K562 (cell line): ENCODE results near the gene JPH4. TPM values are rescaled to one million over a fixed set of nuclear protein-coding genes. Genes with fewer than 3 reads are reported as not detected.

Experiments used
- ATAC-seq: fragments of 200-7000 bp; cut with Tn5 transposase; 3 replicates; pipeline ENCODE4 v1.9.1; 2020; ENCODE audit warnings: moderate library complexity
- BruUV-seq: library from RNA; stranded (reverse); fragments of 400-500 nt; replicated peaks from 2 replicates; lab custom pipeline; 2021; lab: Mats Ljungman, UMichigan
- CTCF ChIA-PET: fragments of 300-600 bp; formaldehyde crosslinking; extraction: SDS; loops from one replicate; lab custom pipeline; 2021; ENCODE audit warnings: low intra/inter-chr PET ratio; lab: Yijun Ruan, JAX
- POLR2A ChIA-PET: fragments of 300-600, 350-650 bp; sonication (Branson Sonifier 250); formaldehyde crosslinking; extraction: SDS; loops from one replicate; lab custom pipeline; 2021; ENCODE audit warnings: antibody characterized with exemption, inconsistent platforms; lab: Yijun Ruan, JAX
- DNase-seq, 4 experiments: peaks; one replicate each; pipeline versions ENCODE4 v3.0.0 to v3.0.0-alpha.2; 2011 to 2018; ENCODE audit warnings: low spot score in 3 of 4, mixed read lengths in 3 of 4; ENCODE audit errors: extremely low read depth in 1 of 4
- FAIRE-seq: peaks from 2 replicates; lab custom pipeline; 2011; peaks lifted over from hg19 to GRCh38; lab: Jason Lieb, UNC
- H2AFZ ChIP-seq: 2 replicates; pipeline ENCODE4 v1.6.0; 2011; ENCODE audit warnings: low read depth, low read length, control low read depth, inconsistent platforms
- H3K27ac ChIP-seq: fragments of 200-600 bp; 3 replicates; pipeline ENCODE4 v1.8.0; 2011; ENCODE audit warnings: low read depth, mild to moderate bottlenecking, control low read depth, inconsistent platforms, low read length, moderate library complexity, mixed read lengths; ENCODE audit errors: extremely low read depth
- H3K27me3 ChIP-seq, 2 experiments: fragments of 300-600 bp in 1 of 2; 2 replicates in 1 of 2; 3 replicates in 1 of 2; pipeline versions ENCODE4 v1.6.0 to v1.8.0; 2011; ENCODE audit warnings: inconsistent platforms in 2 of 2, low read length in 2 of 2, mild to moderate bottlenecking in 1 of 2, mixed read lengths in 1 of 2, moderate library complexity in 1 of 2; ENCODE audit not compliant: control insufficient read depth in 2 of 2, insufficient read depth in 2 of 2
- H3K36me3 ChIP-seq: fragments of 300-600 bp; 3 replicates; pipeline ENCODE4 v1.8.0; 2011; ENCODE audit warnings: mild to moderate bottlenecking, low read length, inconsistent platforms; ENCODE audit not compliant: control insufficient read depth, insufficient read depth
- H3K4me1 ChIP-seq, 2 experiments: fragments of 200-600 bp in 1 of 2; replicated peaks in 1 of 2; 2 replicates in 1 of 2; 3 replicates in 1 of 2; pipeline versions ENCODE4 v1.5.1 to v1.8.0; 2011; ENCODE audit warnings: inconsistent platforms in 2 of 2, low read length in 2 of 2, mild to moderate bottlenecking in 1 of 2, mixed read lengths in 1 of 2, moderate library complexity in 1 of 2; ENCODE audit not compliant: control insufficient read depth in 2 of 2, insufficient read depth in 2 of 2
- H3K4me2 ChIP-seq: 2 replicates; pipeline ENCODE4 v1.6.1; 2011; ENCODE audit warnings: low read length, control low read depth, inconsistent platforms, mixed read lengths; ENCODE audit not compliant: insufficient read depth
- H3K4me3 ChIP-seq: fragments of 200-600 bp; sonication (generic), shearing (Covaris generic); 2 replicates; pipeline ENCODE4 v1.5.1; 2016; ENCODE audit warnings: control low read depth, inconsistent platforms
- H3K79me2 ChIP-seq: fragments of 200-600 bp; 3 replicates; pipeline ENCODE4 v1.8.0; 2011; ENCODE audit warnings: low read length, inconsistent platforms; ENCODE audit not compliant: control insufficient read depth, insufficient read depth
- H3K9ac ChIP-seq, 2 experiments: 2 replicates each; pipeline versions ENCODE4 v1.6.0 to v1.6.1; 2011; ENCODE audit warnings: low read depth in 2 of 2, low read length in 2 of 2, control low read depth in 1 of 2, inconsistent platforms in 1 of 2, mild to moderate bottlenecking in 1 of 2, mixed read lengths in 1 of 2; ENCODE audit not compliant: insufficient read depth in 1 of 2
- H3K9me1 ChIP-seq: one replicate; pipeline ENCODE4 v1.6.0; 2011; ENCODE audit warnings: inconsistent platforms, mild to moderate bottlenecking, low read length, moderate library complexity; ENCODE audit not compliant: control insufficient read depth, insufficient read depth
- H3K9me3 ChIP-seq: replicated peaks from 2 replicates; pipeline ENCODE4 v1.5.1; 2011; ENCODE audit warnings: low read depth, low read length, inconsistent platforms; ENCODE audit not compliant: control insufficient read depth, insufficient read depth
- H4K20me1 ChIP-seq: replicated peaks from 2 replicates; pipeline ENCODE4 v1.6.1; 2011; ENCODE audit warnings: low read length, inconsistent platforms, mixed read lengths; ENCODE audit not compliant: control insufficient read depth, insufficient read depth
- GABPA ChIP-seq: fragments of 200-800 bp; sonication (Bioruptor generic); conservative IDR thresholded peaks from 2 replicates; pipeline ENCODE4 v1.6.1; 2016; ENCODE audit warnings: low read depth, missing genetic modification characterization, missing compliant biosample characterization
- HIVEP1 ChIP-seq: fragments of 250-450 bp; sonication (Bioruptor Pico); IDR thresholded peaks from 2 replicates; pipeline ENCODE4 v1.4.0; 2020; ENCODE audit warnings: mild to moderate bottlenecking
- KLF13 ChIP-seq: fragments of 450-650 bp; IDR thresholded peaks from 2 replicates; pipeline ENCODE4 v1.6.1; 2016; ENCODE audit warnings: missing genetic modification characterization, low read depth, mild to moderate bottlenecking, missing compliant biosample characterization, moderate library complexity, borderline replicate concordance
- LARP7 ChIP-seq: fragments of 450-650 bp; IDR thresholded peaks from 2 replicates; pipeline ENCODE4 v1.6.1; 2016
- MBD2 ChIP-seq: sonication (generic); IDR thresholded peaks from 2 replicates; pipeline ENCODE4 v1.6.1; 2016; ENCODE audit warnings: low read depth, borderline replicate concordance
- NFIC ChIP-seq: fragments of 450-650 bp; IDR thresholded peaks from 2 replicates; pipeline ENCODE4 v1.6.1; 2017; ENCODE audit warnings: mild to moderate bottlenecking, inconsistent platforms
- ZC3H4 ChIP-seq: sonication (generic); formaldehyde crosslinking; IDR thresholded peaks from 2 replicates; pipeline ENCODE4 v1.9.0; 2021; ENCODE audit warnings: missing genetic modification reagents, borderline replicate concordance
- ZNF316 ChIP-seq: fragments of 450-650 bp; IDR thresholded peaks from 2 replicates; pipeline ENCODE4 v1.6.1; 2016
- ZNF444 ChIP-seq: fragments of 250-450 bp; sonication (Bioruptor Pico); IDR thresholded peaks from 2 replicates; pipeline ENCODE4 v1.4.0; 2020; ENCODE audit warnings: mild to moderate bottlenecking, moderate library complexity
- WGBS: fragments of 100-300 bp; shearing (Covaris generic); methylation state at CpG from one replicate; pipeline ENCODE4 v1.1.6; 2016; ENCODE audit warnings: low coverage, mixed read lengths; ENCODE audit not compliant: insufficient coverage; ENCODE audit errors: missing lambda C conversion rate; 5-methylcytosine and 5-hydroxymethylcytosine counted together
- in situ Hi-C: fragments of 300-500 bp; cut with MboI; formaldehyde crosslinking; loops from 4 replicates; pipeline ENCODE4 v1.15.0; 2018; ENCODE audit warnings: inconsistent platforms, mixed read lengths
- intact Hi-C: fragments of 100-400 bp; cut with micrococcal nuclease; formaldehyde crosslinking; loops from 2 replicates; pipeline ENCODE4 v1.14.2; 2022
- polyA plus RNA-seq, 8 experiments: library from polyadenylated mRNA; depleted of rRNA in 4 of 8; stranded (reverse) in 5 of 8; unstranded in 3 of 8; fragments of >200 nt; fragmentation: Nextera tagmentation in 2 of 8; fragmentation: Illumina TruSeq in 1 of 8; extraction: Ambion mirVana in 2 of 8; extraction: Trizol in 1 of 8; gene quantifications; 2 replicates each; pipeline versions ENCODE4 v1.2.1 to v1.2.3, GENCODE V29; 2011 to 2014; ENCODE audit warnings: inconsistent platforms in 1 of 8, missing spikeins in 1 of 8
- total RNA-seq, 7 experiments: library from RNA; depleted of rRNA in 6 of 7; stranded (reverse); fragments of >200 nt in 6 of 7; fragmentation: Illumina TruSeq in 2 of 7; extraction: Trizol in 2 of 7; gene quantifications; 2 replicates each; pipeline versions ENCODE4 v1.2.1 to v1.2.3, GENCODE V29; 2011 to 2021; ENCODE audit warnings: low replicate concordance in 1 of 7
- TF ChIP-seq, protein P1 (sequence below): IDR thresholded peaks from 2 replicates; pipeline ENCODE4 v1.6.1; 2011; ENCODE audit warnings: borderline replicate concordance, low read depth, mild to moderate bottlenecking, moderate library complexity, low read length; ENCODE audit not compliant: insufficient read depth, poor library complexity, severe bottlenecking
- TF ChIP-seq, protein P2 (sequence below), 2 experiments: IDR thresholded peaks; 2 replicates each; pipeline ENCODE4 v1.6.1; 2012; ENCODE audit warnings: improper control_type of control experiment in 2 of 2, low read depth in 2 of 2, low read length in 2 of 2, borderline replicate concordance in 1 of 2
- TF ChIP-seq, protein P3 (sequence below), 2 experiments: IDR thresholded peaks in 1 of 2; conservative IDR thresholded peaks in 1 of 2; 2 replicates each; pipeline ENCODE4 v1.6.1; 2016; ENCODE audit warnings: low read depth in 2 of 2, mild to moderate bottlenecking in 1 of 2, missing compliant biosample characterization in 1 of 2, missing genetic modification characterization in 1 of 2, moderate library complexity in 1 of 2

Gene JPH4
- total and polyA plus RNA-seq, 9 of the 15 experiments (the other 6 are each of a cell fraction or from before 2014, with no cell fraction given) = 0.04 to 0.13 (median 0.06) TPM; not detected in 5

DNA sequence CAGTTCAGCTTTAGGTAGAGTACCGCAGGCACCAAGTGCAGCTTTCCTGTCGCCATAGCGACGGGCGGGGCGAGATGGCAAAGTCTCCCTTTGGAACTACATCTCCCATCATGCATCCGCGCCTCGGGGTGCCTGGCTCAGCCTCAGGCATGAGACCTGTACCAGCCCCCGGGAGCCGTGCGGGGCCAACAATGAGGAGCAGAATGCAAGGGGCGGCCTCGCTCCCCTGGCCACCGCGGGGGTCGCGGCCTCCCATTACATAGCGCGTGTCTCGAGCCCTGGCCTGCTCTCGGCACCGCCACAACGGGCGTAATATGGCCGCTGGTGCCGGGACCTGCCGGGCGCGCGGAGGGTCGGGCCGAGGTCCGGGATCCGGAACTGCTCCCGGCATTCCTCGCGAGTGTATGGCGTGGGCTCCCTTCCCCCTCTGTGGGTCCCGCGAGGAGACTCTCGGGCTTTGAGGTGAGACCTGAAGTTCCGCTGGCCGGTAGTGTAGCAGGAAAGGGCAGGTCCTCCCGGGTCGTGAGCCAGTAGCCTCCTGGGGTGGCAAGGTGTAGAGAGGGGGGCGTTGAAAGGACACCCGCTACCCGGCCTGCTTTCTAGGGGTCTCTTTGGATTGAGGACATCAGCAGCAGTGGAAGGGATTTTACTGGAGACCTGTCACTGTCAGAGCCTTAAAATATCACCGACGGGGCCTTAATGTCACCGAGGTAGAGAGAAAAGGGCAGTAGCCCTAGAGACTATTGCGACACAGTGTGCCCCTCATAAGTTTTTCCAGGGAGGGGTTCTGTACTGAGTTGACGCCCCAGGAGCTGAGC is 22.5 kb downstream of the JPH4 start, which contains the start of gene THTPA:
Gene THTPA, plus strand, starts transcription at position 390 of the 818 bp plus-strand sequence. CDS start 487 bp downstream, outside the sequence.
- H4K20me1 ChIP-seq = 0 out of 2 replicates have a peak, but pooled peaks cover 3% of the 10 kb centered on the region
- peak within 1 kb of the TSS; percentile 68 for H3K4me3 ChIP-seq
- H3K9me1 ChIP-seq = no peaks in the 10 kb centered on the region
- peak within 1 kb of the TSS; percentile 88 to 94 for H3K9ac ChIP-seq
- peak within 1 kb of the TSS; percentile 86 for H3K4me2 ChIP-seq
- DNase-seq (peak; percentile 80 to 90 (median 85)), FAIRE-seq (peak; percentile 82), ATAC-seq (peak; percentile 89)
- H2AFZ ChIP-seq = peak within 1 kb of the TSS; percentile 98
- under 1% methylated on average over 42 of the region's 54 CpGs for WGBS
- intact Hi-C loops = loop anchor here (10.0 kb wide), 1 partner anchor 231 kb away; the partner anchor contains the start of gene PABPN1
- H3K27ac ChIP-seq = peak within 1 kb of the TSS; percentile 76
- POLR2A ChIA-PET = interaction anchor here (0.6 to 1.4 kb wide), 4 partner anchors 15 to 255 kb away, joined by 3 to 5 read pairs (median 4); no protein-coding TSS in a partner anchor
- CTCF ChIA-PET = no interaction called here
- H3K27me3 ChIP-seq = no peaks in the 10 kb centered on the region
- in situ Hi-C loops = loop anchor here (5.0 kb wide), 1 partner anchor 69 kb away; no protein-coding TSS in a partner anchor
- H3K9me3 ChIP-seq = no peaks in the 10 kb centered on the region
- BruUV-seq = TSS peak; percentile 79
- H3K36me3 ChIP-seq = peaks cover 26% of the 10 kb centered on the region; the same call in 2 of the 3 replicates
- peaks cover 10% of the 10 kb centered on the region for H3K79me2 ChIP-seq
- peaks cover 7 to 21% of the 10 kb centered on the region in 2 experiments; a peak in 3 of 5 replicates for H3K4me1 ChIP-seq
- TF ChIP-seq LARP7 (no peak), KLF13 (tag) (0 out of 2 replicates have a peak, but pooled peaks have one; percentile 38), GABPA (peak; percentile 70), NFIC (peak; percentile 7; the same call in 1 of the 2 replicates), ZNF444 (CRISPR knock-in tag) (no peak), HIVEP1 (CRISPR knock-in tag) (no peak), ZNF316 (no peak), MBD2 (0 out of 2 replicates have a peak, but pooled peaks have one; percentile 57), ZC3H4 (no peak)
- TF ChIP-seq, protein P1, sequence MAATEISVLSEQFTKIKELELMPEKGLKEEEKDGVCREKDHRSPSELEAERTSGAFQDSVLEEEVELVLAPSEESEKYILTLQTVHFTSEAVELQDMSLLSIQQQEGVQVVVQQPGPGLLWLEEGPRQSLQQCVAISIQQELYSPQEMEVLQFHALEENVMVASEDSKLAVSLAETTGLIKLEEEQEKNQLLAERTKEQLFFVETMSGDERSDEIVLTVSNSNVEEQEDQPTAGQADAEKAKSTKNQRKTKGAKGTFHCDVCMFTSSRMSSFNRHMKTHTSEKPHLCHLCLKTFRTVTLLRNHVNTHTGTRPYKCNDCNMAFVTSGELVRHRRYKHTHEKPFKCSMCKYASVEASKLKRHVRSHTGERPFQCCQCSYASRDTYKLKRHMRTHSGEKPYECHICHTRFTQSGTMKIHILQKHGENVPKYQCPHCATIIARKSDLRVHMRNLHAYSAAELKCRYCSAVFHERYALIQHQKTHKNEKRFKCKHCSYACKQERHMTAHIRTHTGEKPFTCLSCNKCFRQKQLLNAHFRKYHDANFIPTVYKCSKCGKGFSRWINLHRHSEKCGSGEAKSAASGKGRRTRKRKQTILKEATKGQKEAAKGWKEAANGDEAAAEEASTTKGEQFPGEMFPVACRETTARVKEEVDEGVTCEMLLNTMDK = no peak
- TF ChIP-seq, protein P2, sequence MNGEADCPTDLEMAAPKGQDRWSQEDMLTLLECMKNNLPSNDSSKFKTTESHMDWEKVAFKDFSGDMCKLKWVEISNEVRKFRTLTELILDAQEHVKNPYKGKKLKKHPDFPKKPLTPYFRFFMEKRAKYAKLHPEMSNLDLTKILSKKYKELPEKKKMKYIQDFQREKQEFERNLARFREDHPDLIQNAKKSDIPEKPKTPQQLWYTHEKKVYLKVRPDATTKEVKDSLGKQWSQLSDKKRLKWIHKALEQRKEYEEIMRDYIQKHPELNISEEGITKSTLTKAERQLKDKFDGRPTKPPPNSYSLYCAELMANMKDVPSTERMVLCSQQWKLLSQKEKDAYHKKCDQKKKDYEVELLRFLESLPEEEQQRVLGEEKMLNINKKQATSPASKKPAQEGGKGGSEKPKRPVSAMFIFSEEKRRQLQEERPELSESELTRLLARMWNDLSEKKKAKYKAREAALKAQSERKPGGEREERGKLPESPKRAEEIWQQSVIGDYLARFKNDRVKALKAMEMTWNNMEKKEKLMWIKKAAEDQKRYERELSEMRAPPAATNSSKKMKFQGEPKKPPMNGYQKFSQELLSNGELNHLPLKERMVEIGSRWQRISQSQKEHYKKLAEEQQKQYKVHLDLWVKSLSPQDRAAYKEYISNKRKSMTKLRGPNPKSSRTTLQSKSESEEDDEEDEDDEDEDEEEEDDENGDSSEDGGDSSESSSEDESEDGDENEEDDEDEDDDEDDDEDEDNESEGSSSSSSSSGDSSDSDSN (IDR thresholded peaks at IDR 0.05; ENCODE audit: borderline replicate concordance in 1 of 2, low read depth in 2 of 2, low read length in 2 of 2) = no peak
- TF ChIP-seq, protein P3, sequence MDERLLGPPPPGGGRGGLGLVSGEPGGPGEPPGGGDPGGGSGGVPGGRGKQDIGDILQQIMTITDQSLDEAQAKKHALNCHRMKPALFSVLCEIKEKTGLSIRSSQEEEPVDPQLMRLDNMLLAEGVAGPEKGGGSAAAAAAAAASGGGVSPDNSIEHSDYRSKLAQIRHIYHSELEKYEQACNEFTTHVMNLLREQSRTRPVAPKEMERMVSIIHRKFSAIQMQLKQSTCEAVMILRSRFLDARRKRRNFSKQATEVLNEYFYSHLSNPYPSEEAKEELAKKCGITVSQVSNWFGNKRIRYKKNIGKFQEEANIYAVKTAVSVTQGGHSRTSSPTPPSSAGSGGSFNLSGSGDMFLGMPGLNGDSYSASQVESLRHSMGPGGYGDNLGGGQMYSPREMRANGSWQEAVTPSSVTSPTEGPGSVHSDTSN (CRISPR knock-in tag; IDR thresholded peaks at IDR 0.05; ENCODE audit: low read depth) = no peak
- TF ChIP-seq, protein P3 (tag; conservative IDR thresholded peaks at IDR 0.05; ENCODE audit: low read depth) = no peak
